Liver (tissue), 9 donors: ENCODE data around the gene CPT1B. TPM values are rescaled to one million over a fixed set of nuclear protein-coding genes. Genes with fewer than 3 reads are reported as not detected.
A peak's percentile ranks its signal among the peaks of the same experiment; 100 is the strongest.

ENCODE experiments used
- DNase-seq: peaks from one replicate; pipeline ENCODE4 v3.0.0-alpha.2; 2017; ENCODE audit warnings: low spot score
- H3K27ac ChIP-seq, 2 donors: one replicate each; pipeline ENCODE4 v1.7.0; 2013; ENCODE audit warnings: inconsistent platforms in 2 of 2, low read length in 2 of 2, control low read depth in 1 of 2, low read depth in 1 of 2, mild to moderate bottlenecking in 1 of 2
- H3K27me3 ChIP-seq, 4 donors: one replicate each; pipeline versions ENCODE4 v1.6.1 to v1.7.0; 2013; ENCODE audit warnings: low read length in 3 of 4, inconsistent platforms in 1 of 4, mild to moderate bottlenecking in 1 of 4, moderate library complexity in 1 of 4; ENCODE audit not compliant: control insufficient read depth in 4 of 4, insufficient read depth in 4 of 4
- H3K36me3 ChIP-seq, 4 donors: one replicate each; pipeline versions ENCODE4 v1.6.1 to v1.7.0; 2013; ENCODE audit warnings: low read length in 3 of 4, mild to moderate bottlenecking in 3 of 4, low read depth in 1 of 4, moderate library complexity in 1 of 4; ENCODE audit not compliant: control insufficient read depth in 4 of 4, insufficient read depth in 3 of 4
- H3K4me1 ChIP-seq, 4 donors: one replicate each; pipeline versions ENCODE4 v1.6.1 to v1.7.0; 2013; ENCODE audit warnings: low read length in 3 of 4, mild to moderate bottlenecking in 3 of 4, moderate library complexity in 1 of 4; ENCODE audit not compliant: control insufficient read depth in 4 of 4, insufficient read depth in 4 of 4
- H3K4me3 ChIP-seq, 3 donors: one replicate each; pipeline versions ENCODE4 v1.6.1 to v1.7.0; 2013; ENCODE audit warnings: low read length in 3 of 3, control low read depth in 1 of 3, low read depth in 1 of 3, mild to moderate bottlenecking in 1 of 3
- H3K9ac ChIP-seq, 2 donors: one replicate each; pipeline ENCODE4 v1.7.0; 2013; ENCODE audit warnings: low read length in 2 of 2, mild to moderate bottlenecking in 2 of 2, moderate library complexity in 2 of 2, control low read depth in 1 of 2, low read depth in 1 of 2
- H3K9me3 ChIP-seq, 4 donors: one replicate each; pipeline versions ENCODE4 v1.6.1 to v1.7.0; 2013; ENCODE audit warnings: low read length in 3 of 4; ENCODE audit not compliant: control insufficient read depth in 4 of 4
- FOXA2 ChIP-seq: IDR thresholded peaks from 2 replicates; pipeline ENCODE4 v1.6.1; 2016; ENCODE audit warnings: antibody characterized with exemption
- GABPA ChIP-seq, 2 donors: IDR thresholded peaks in 1 of 2; conservative IDR thresholded peaks in 1 of 2; 2 replicates each; pipeline ENCODE4 v1.6.1; 2016; ENCODE audit warnings: antibody characterized with exemption in 2 of 2, mild to moderate bottlenecking in 1 of 2, moderate library complexity in 1 of 2
- JUND ChIP-seq, 2 donors: IDR thresholded peaks; 2 replicates each; pipeline ENCODE4 v1.6.1; 2016; ENCODE audit warnings: antibody characterized with exemption in 2 of 2
- NR2F2 ChIP-seq: IDR thresholded peaks from 2 replicates; pipeline ENCODE4 v1.6.1; 2016; ENCODE audit warnings: antibody characterized with exemption
- RXRA ChIP-seq, 2 donors: IDR thresholded peaks; 2 replicates each; pipeline ENCODE4 v1.6.1; 2017 to 2018; ENCODE audit warnings: antibody characterized with exemption in 2 of 2, mild to moderate bottlenecking in 1 of 2
- SP1 ChIP-seq: IDR thresholded peaks from 2 replicates; pipeline ENCODE4 v1.6.1; 2018; ENCODE audit warnings: antibody characterized with exemption, mild to moderate bottlenecking
- YY1 ChIP-seq: IDR thresholded peaks from 2 replicates; pipeline ENCODE4 v1.6.1; 2016; ENCODE audit warnings: antibody characterized with exemption, mild to moderate bottlenecking
- WGBS: extraction: QIAGEN DNeasy Blood & Tissue Kit; methylation state at CpG from one replicate; pipeline ENCODE4 v1.1.7; 2013; 5-methylcytosine and 5-hydroxymethylcytosine counted together
- polyA plus RNA-seq, 2 donors: library from polyadenylated mRNA; stranded (reverse) in 1 of 2; unstranded in 1 of 2; fragments of 200-250 nt in 1 of 2; fragments of >200 nt in 1 of 2; fragmentation: Nextera tagmentation in 1 of 2; extraction: Ambion mirVana in 1 of 2; gene quantifications; one replicate each; pipeline versions ENCODE4 v1.2.1 to v1.2.3, GENCODE V29; 2013 to 2015
- total RNA-seq, 2 donors: library from RNA; depleted of rRNA; stranded (reverse); fragments of >200 nt; gene quantifications; one replicate each; pipeline ENCODE4 v1.2.3, GENCODE V29; 2014
- TF ChIP-seq, protein P1 (sequence below): IDR thresholded peaks from 2 replicates; pipeline ENCODE4 v1.6.1; 2016; ENCODE audit warnings: antibody characterized with exemption
- TF ChIP-seq, protein P2 (sequence below): IDR thresholded peaks from 2 replicates; pipeline ENCODE4 v1.6.1; 2016; ENCODE audit warnings: antibody characterized with exemption, mild to moderate bottlenecking
- donor health status: healthy.
- donor health status: healthy.
- donor health status: healthy.
- donor health status: healthy.
- donor health status: healthy.

The CPT1B gene
- total and polyA plus RNA-seq, 4 donors, result 3.0 to 13.6 (median 4.9) TPM

DNA sequence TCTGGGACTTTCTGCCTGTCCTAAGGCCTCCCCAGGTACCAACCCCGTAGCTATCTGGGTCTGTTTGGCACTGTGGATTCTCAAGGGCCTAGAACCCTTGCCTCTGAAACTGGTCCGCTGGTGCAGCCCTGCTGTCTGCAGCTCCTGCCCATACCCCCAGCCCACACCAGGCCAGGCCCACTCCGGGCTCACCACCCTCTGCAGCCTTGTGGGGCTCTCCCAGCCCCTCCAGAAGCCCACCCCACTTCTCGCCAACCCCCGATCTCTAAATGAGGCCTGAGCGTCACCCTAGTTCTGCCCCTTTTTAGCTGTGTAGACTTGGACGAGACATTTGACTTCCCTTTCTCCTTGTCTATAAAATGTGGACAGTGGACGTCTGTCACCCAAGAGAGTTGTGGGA is 27.8 kb downstream of the CPT1B start:
- Histone ChIP-seq H3K4me3 (no peak overlapping the region), H3K9me3 (no peaks in the 10 kb centered on the region), H3K4me1 (peaks cover 0 to 9% (median 8%) of the 10 kb centered on the region in 4 donors), H3K27me3 (no peaks in the 10 kb centered on the region), H3K36me3 (no peaks in the 10 kb centered on the region), H3K9ac (no peak overlapping the region), H3K27ac (no peak overlapping the region)
- no peak for DNase-seq
- no peak for TF ChIP-seq FOXA2
- TF ChIP-seq, protein P1, sequence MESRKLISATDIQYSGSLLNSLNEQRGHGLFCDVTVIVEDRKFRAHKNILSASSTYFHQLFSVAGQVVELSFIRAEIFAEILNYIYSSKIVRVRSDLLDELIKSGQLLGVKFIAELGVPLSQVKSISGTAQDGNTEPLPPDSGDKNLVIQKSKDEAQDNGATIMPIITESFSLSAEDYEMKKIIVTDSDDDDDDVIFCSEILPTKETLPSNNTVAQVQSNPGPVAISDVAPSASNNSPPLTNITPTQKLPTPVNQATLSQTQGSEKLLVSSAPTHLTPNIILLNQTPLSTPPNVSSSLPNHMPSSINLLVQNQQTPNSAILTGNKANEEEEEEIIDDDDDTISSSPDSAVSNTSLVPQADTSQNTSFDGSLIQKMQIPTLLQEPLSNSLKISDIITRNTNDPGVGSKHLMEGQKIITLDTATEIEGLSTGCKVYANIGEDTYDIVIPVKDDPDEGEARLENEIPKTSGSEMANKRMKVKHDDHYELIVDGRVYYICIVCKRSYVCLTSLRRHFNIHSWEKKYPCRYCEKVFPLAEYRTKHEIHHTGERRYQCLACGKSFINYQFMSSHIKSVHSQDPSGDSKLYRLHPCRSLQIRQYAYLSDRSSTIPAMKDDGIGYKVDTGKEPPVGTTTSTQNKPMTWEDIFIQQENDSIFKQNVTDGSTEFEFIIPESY, result no peak
- TF ChIP-seq, protein P2, sequence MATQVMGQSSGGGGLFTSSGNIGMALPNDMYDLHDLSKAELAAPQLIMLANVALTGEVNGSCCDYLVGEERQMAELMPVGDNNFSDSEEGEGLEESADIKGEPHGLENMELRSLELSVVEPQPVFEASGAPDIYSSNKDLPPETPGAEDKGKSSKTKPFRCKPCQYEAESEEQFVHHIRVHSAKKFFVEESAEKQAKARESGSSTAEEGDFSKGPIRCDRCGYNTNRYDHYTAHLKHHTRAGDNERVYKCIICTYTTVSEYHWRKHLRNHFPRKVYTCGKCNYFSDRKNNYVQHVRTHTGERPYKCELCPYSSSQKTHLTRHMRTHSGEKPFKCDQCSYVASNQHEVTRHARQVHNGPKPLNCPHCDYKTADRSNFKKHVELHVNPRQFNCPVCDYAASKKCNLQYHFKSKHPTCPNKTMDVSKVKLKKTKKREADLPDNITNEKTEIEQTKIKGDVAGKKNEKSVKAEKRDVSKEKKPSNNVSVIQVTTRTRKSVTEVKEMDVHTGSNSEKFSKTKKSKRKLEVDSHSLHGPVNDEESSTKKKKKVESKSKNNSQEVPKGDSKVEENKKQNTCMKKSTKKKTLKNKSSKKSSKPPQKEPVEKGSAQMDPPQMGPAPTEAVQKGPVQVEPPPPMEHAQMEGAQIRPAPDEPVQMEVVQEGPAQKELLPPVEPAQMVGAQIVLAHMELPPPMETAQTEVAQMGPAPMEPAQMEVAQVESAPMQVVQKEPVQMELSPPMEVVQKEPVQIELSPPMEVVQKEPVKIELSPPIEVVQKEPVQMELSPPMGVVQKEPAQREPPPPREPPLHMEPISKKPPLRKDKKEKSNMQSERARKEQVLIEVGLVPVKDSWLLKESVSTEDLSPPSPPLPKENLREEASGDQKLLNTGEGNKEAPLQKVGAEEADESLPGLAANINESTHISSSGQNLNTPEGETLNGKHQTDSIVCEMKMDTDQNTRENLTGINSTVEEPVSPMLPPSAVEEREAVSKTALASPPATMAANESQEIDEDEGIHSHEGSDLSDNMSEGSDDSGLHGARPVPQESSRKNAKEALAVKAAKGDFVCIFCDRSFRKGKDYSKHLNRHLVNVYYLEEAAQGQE, result no peak
- TF ChIP-seq SP1, result no peak
- no peak for TF ChIP-seq NR2F2
- TF ChIP-seq RXRA (IDR thresholded peaks at IDR 0.05), result no peak
- WGBS, result 96% methylated on average over 8 of the region's 8 CpGs

DNA sequence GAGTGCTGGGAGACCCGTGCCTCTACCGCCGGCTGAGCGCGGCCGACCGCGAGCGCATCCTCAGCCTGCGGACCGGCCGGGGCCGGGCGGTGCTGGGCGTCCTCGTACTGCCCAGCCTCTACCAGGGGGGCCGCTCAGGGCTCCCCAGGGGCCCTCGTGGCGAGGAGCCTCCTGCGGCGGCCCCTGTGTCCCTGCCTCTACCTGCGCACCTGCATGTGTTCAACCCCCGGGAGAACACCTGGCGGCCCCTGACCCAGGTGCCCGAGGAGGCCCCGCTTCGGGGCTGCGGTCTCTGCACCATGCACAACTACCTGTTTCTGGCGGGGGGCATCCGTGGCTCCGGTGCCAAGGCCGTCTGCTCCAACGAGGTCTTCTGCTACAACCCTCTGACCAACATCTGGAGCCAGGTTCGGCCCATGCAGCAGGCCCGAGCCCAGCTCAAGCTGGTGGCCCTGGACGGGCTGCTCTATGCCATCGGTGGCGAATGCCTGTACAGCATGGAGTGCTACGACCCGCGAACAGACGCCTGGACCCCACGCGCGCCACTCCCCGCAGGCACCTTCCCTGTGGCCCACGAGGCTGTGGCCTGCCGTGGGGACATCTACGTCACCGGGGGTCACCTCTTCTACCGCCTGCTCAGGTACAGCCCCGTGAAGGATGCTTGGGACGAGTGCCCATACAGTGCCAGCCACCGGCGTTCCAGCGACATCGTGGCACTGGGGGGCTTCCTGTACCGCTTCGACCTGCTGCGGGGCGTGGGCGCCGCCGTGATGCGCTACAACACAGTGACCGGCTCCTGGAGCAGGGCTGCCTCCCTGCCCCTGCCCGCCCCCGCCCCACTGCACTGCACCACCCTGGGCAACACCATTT is 29.1 kb downstream of the CPT1B start:
- H3K27ac ChIP-seq, result no peak overlapping the region
- DNase-seq, result no peak

More for the DNA sequence above, 29.1 kb downstream of the CPT1B start:
- Histone ChIP-seq H3K27me3 (no peaks in the 10 kb centered on the region), H3K9ac (peak overlapping the region in 1 of 2 donors; percentile 25), H3K4me1 (peaks cover 0 to 13% (median 8%) of the 10 kb centered on the region in 4 donors), H3K36me3 (no peaks in the 10 kb centered on the region), H3K9me3 (no peaks in the 10 kb centered on the region), H3K4me3 (peak overlapping the region in 1 of 3 donors; percentile 42)
- WGBS, result 62% methylated on average over 68 of the region's 68 CpGs
- TF ChIP-seq, protein P1, result no peak
- TF ChIP-seq, protein P2, result no peak
- TF ChIP-seq GABPA (IDR thresholded peaks at IDR 0.05 in 1 of 2, conservative IDR thresholded peaks at IDR 0.05 in 1 of 2) (no peak), YY1 (no peak), NR2F2 (no peak), JUND (IDR thresholded peaks at IDR 0.05) (no peak), SP1 (no peak)
